DMS79 treated with DMSO at 0.1 percent for 48 hours (cell line): Measurements from ENCODE around the gene IMMP1L.

ENCODE experiments used
- DNase-seq: peaks from one replicate; lab custom pipeline; 2025; lab: John Stamatoyannopoulos, UW

IMMP1L gene

GRCh38 chr11:31474083-31474482 is 35.3 kb downstream of the IMMP1L start:
- no peak for DNase-seq

GRCh38 chr11:31464436-31464835 is 45.0 kb downstream of the IMMP1L start:
- DNase-seq = no peak

GRCh38 chr11:31455177-31455576 is 54.2 kb downstream of the IMMP1L start:
- DNase-seq = no peak

- DNase-seq = no peak
Observed at GRCh38 chr11:31450841-31451240, 58.6 kb downstream of the IMMP1L start.

- DNase-seq = no peak
Observed at GRCh38 chr11:31449040-31449439, 60.4 kb downstream of the IMMP1L start.

GRCh38 chr11:31445621-31446020 is 63.8 kb downstream of the IMMP1L start:
- no peak for DNase-seq

- no peak for DNase-seq
Observed at GRCh38 chr11:31443802-31444201, 65.6 kb downstream of the IMMP1L start.

GRCh38 chr11:31442086-31442485 is 67.3 kb downstream of the IMMP1L start:
- no peak for DNase-seq

GRCh38 chr11:31441296-31441695 is 68.1 kb downstream of the IMMP1L start:
- no peak for DNase-seq

GRCh38 chr11:31437742-31438435 is 71.5 kb downstream of the IMMP1L start:
- DNase-seq = no peak

GRCh38 chr11:31433851-31434250 is 75.6 kb downstream of the IMMP1L start:
- no peak for DNase-seq

GRCh38 chr11:31424652-31425051 is 84.8 kb downstream of the IMMP1L start:
- no peak for DNase-seq

- DNase-seq = no peak
Observed at GRCh38 chr11:31422703-31423102, 86.7 kb downstream of the IMMP1L start.

- DNase-seq = no peak
Observed at GRCh38 chr11:31421820-31422219, 87.6 kb downstream of the IMMP1L start.

GRCh38 chr11:31419669-31420068 is 89.8 kb downstream of the IMMP1L start:
- no peak for DNase-seq

- DNase-seq = no peak
Observed at GRCh38 chr11:31419138-31419537, 90.3 kb downstream of the IMMP1L start.

- no peak for DNase-seq
Observed at GRCh38 chr11:31417816-31418215, 91.6 kb downstream of the IMMP1L start.

GRCh38 chr11:31417357-31417756 is 92.1 kb downstream of the IMMP1L start:
- DNase-seq = no peak

GRCh38 chr11:31415435-31415834 is 94.0 kb downstream of the IMMP1L start:
- no peak for DNase-seq

GRCh38 chr11:31414338-31414737 is 95.1 kb downstream of the IMMP1L start:
- DNase-seq = no peak

- DNase-seq = no peak
Observed at GRCh38 chr11:31412946-31413345, 96.5 kb downstream of the IMMP1L start.

GRCh38 chr11:31408201-31408600 is 101.2 kb downstream of the IMMP1L start:
- no peak for DNase-seq

- no peak for DNase-seq
Observed at GRCh38 chr11:31404614-31405013, 104.8 kb downstream of the IMMP1L start.

GRCh38 chr11:31397239-31397834 is 112.1 kb downstream of the IMMP1L start:
- DNase-seq = peak; percentile 8
